Fibroblast of pulmonary artery (primary cell): ENCODE data around the gene GALNT6.

Experiments
- DNase-seq: peaks from one replicate; pipeline ENCODE4 v3.0.0-alpha.2; 2010; ENCODE audit warnings: low read depth
- H3K4me3 ChIP-seq: replicated peaks from 2 replicates; pipeline ENCODE4 v1.5.1; 2011; ENCODE audit warnings: low read depth, mild to moderate bottlenecking, control low read depth, low read length, moderate library complexity
- TF ChIP-seq, protein P1 (sequence below): IDR thresholded peaks from 2 replicates; pipeline ENCODE4 v1.5.1; 2011; ENCODE audit warnings: mild to moderate bottlenecking, control low read depth, low read length, inconsistent platforms; ENCODE audit errors: missing control alignments

The GALNT6 gene

DNA sequence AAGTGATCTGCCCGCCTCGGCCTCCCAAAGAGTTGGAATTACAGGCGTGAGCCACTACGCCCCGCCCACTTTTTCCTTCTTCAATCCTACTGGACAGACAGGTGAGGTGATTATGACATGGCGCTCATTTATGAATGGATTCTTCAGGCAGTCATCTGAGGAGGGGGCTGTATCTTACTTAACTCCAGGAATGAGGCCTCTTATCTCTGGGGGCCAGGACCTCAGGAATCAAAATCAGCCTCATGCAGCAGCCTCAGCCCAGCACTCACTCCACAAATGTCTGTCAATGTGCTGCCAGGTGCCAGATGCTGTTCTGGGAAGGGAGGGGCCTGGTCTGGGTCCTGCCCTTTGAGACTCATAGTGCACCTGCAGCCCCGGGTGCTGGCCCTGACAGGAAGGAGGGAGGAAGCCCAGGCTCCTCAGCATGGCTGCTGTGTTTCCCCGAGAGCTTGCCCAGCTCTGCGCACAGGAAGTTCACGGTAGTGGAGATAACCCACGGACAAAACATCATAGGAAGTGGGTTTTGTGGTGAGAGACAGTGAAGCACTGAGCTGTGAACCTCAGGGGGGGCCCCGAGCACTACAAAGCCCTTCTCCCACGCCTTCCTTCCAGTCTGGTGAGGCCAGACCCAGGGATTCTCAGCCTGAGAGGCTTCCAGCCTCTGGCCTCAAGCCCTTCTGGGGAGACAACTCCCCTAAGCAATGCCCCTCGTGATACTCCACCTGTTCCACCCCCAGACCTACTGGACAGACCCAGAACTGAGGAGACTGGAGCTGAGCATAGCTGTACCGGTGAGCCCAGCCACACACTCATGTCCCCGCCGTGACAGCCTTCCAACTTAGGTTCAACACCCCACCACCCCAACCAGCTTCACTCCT, 22.3 kb downstream of the GALNT6 start:
- H3K4me3 ChIP-seq: no peak overlapping the region
- TF ChIP-seq, protein P1, sequence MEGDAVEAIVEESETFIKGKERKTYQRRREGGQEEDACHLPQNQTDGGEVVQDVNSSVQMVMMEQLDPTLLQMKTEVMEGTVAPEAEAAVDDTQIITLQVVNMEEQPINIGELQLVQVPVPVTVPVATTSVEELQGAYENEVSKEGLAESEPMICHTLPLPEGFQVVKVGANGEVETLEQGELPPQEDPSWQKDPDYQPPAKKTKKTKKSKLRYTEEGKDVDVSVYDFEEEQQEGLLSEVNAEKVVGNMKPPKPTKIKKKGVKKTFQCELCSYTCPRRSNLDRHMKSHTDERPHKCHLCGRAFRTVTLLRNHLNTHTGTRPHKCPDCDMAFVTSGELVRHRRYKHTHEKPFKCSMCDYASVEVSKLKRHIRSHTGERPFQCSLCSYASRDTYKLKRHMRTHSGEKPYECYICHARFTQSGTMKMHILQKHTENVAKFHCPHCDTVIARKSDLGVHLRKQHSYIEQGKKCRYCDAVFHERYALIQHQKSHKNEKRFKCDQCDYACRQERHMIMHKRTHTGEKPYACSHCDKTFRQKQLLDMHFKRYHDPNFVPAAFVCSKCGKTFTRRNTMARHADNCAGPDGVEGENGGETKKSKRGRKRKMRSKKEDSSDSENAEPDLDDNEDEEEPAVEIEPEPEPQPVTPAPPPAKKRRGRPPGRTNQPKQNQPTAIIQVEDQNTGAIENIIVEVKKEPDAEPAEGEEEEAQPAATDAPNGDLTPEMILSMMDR: no peak
- DNase-seq: peak; percentile 82

DNA sequence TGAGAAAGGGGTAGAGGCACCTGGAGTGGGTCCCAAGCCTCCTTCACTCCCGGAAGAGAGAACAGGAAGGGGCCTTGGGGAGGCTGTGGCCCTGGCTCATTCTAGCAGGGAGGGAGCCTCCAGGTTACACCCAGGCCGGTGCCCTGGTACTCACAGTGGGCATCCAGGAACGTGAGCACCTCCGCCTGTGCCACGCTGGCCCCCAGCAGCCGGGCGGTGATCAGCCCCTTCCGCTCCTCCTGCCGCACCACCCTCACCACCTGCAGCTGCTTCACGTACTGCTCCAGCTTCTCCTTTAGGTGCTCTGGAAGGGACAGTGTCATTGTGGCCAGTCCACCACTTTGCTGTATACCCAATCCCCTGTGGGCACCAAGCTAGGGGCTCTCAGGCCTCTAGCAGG, 25.9 kb downstream of the GALNT6 start:
- no peak for DNase-seq
- TF ChIP-seq, protein P1: no peak
- H3K4me3 ChIP-seq: no peak overlapping the region

DNA sequence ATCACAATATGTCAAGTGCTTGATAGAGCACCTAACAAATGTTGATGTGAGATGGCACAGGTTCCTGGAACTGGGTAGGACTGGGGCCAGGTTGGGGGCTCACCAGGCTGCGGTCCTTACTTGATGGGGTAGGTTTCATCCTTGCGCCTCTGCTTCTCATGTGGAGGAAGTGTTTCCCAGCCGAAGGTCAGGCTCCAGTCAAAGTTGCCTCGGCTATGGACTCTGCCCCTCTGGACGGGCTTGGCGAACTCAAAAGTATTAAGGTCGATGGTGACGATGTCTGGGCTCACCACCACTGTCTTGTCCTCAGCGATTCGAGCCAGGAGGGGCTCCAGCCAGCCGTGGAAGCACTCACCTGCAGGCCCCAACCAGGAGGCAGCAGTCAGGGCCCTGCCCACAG, 27.2 kb downstream of the GALNT6 start:
- no peak overlapping the region for H3K4me3 ChIP-seq
- no peak for DNase-seq
- TF ChIP-seq, protein P1: no peak

DNA sequence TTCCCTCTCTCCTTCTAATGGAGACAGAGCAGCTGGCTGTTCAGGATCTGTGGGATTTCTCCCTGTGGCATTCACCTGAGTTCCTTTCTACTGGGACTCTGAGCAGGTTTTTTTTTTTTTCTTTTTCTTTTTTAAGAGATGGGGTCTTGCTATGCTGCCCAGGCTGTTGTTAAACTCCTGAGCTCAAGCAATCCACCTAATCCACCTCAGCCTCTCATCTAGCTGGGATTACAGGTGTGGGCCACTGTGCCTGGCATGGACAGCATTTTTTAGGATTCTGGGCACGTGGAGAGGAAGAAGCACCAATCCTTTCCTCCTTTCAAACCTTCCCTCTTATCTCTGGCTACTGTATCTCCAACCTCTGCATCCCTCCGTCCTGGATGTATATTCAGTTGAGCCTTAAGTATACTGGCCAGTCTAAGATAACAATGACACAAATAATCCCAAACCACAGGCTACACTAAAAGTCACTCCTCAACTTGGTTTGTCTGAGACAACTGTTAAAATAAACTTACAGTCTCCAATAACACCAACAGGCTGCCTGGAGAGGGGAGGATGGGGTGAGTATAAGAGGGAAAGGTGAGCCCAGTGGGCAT, 28.4 kb downstream of the GALNT6 start:
- TF ChIP-seq, protein P1: no peak
- H3K4me3 ChIP-seq: no peak overlapping the region
- no peak for DNase-seq

DNA sequence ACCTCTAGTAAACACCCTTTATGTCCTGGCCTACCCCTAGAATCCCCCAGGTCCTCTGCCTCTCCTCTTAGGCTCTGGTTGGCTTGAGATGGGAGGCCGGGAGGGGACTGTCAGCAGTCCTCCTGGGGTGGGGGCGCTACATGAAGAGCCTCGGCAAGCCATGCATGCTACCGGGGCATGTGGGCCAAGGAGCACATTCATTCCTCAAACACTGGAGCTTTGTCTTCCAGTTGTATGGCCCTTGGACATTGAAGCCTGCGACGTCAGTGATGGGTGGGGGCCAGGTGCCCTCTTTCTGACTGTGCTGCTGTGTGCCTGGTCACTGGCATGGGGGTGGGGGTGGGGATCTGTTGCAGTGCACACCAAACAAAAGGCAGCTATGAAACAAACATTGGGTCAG, 28.9 kb downstream of the GALNT6 start:
- no peak for DNase-seq
- TF ChIP-seq, protein P1: no peak
- no peak overlapping the region for H3K4me3 ChIP-seq

DNA sequence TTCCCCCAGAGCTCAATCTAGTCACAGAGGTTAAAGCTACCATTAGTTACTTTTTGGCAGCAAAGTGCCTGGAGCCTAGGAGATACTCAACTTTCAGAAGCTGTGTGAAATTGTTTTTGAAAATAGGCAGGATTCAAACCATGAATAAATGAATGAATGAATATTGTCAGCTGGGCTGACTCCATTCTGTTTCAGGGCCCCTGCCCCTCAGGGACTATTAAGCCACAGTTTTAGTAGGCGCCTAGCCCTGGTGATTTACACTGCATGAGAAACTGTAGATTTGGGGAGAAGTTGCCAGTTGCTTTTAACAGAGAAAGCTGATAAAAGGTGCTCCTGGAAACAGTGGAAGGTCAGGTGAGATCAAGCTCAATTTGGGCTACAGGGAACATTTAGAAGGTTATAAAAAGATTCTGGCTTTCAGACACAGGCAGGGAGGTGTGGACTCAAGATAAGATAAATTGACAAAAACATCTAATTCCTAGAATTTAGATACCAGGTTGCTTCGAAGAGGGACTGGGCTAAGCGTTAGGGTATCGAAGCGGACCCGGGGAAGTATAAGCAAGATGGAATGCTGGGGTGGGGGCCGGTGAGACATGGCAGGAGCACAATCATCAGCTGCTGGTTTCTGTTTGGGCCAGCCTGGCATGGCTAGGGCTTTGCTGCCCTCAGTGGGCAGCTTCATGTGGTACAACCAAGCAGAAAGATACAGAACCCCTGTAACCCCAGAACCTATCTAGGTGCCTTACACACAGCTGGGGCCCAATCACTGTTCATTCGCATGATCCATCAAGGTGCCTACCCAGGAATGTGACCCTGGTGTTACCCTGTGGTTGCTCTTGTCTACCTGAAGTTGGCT, 29.8 kb downstream of the GALNT6 start:
- no peak for DNase-seq
- no peak overlapping the region for H3K4me3 ChIP-seq
- TF ChIP-seq, protein P1: no peak
